ENCODE measurements around the gene FANCC.
"Not testable (repeated sequence)": the region's sequence is repeated elsewhere in the genome, so short reads cannot be mapped to it uniquely, and the experiment has no call there.

FANCC gene

GRCh38 chr9:95330720-95331404 is 13.4 kb upstream of the FANCC start:
- DNase-seq (ENCODE audit: low read depth in 2 of 3, low spot score in 2 of 3) = no peak

DNA sequence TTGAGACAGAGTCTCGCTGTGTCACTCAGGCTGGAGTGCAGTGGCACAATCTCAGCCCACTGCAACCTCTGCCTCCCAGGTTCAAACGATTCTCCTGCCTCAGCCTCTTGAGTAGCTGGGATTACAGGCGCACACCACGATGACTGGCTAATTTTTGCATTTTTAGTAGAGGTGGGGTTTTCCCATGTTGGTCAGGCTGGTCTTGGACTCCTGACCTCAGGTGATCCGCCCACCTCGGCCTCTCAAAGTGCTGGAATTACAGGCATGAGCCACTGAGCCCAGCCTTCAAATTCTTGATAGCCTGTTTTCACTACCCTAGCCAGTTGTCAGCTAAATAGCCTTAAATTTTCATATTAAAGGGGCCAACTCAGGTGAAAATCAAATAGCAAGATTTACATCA is 11.6 kb upstream of the FANCC start:
- DNase-seq (ENCODE audit: low read depth in 2 of 3, low spot score in 2 of 3) = not testable (repeated sequence)

DNA sequence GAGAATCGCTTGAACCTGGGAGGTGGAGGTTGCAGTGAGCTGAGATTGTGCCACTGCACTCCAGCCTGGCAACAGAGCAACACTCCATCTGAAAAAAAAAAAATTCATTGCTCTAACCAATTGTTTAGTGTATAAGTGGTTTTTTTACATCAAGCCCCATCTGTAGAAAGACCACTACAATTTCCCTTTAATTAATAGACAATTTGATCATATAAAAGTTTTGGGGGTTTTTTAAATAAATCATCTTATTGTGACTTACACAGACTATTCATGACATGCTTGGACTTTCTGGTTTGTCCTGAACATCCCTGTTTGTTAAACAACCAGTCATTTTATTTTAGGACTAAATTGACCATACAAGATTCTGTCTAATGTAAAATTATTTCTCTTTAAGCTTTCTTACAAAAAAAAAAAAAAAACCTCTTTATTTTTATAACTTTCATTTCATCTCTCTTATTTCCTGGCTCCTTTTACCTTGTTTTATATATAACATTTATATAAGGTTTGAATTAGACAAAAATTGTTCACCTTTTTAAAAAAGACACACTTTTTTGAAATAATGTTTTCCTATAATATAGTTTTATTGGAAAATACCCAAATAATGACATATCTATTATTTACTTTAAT is 9.8 kb upstream of the FANCC start:
- no peak for DNase-seq (ENCODE audit: low read depth in 2 of 3, low spot score in 2 of 3)

DNA sequence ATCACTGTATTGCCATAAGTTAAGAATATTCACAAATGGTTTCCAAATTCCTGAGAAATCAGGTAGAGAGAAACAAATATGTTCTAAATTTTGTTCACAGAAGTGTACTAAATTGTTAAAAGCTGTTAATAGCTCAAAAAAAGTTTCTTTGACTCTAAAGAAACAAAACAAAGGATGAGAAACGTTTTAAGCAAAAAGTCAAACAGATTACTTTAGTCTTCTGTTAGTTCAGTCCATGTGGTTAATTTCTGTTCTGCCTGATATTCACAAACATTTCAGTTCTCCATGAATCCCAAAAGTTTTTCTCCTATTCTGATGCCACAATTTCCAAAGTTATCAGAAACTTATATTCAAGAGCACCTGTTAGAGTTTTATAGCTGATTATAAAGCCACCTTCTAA is 7.7 kb upstream of the FANCC start:
- DNase-seq (ENCODE audit: low read depth in 2 of 3, low spot score in 2 of 3) = no peak

DNA sequence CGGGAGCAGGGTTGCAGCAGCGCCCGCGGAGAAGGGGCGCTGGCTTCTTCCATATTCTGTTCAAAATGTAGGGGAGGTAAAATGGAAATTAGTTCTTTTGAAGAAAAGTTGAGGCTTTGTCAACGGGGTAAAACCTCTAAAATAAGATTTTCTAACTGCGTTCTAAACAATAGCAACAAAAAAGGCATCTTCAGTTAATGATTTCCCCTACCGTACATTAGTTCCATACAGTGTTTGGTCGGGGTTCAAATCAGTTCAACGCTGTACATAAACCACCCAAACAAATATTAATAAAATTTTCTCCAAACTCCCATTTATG is 343 bp upstream of the FANCC start:
- no peak for DNase-seq (ENCODE audit: low read depth in 2 of 3, low spot score in 2 of 3)

DNA sequence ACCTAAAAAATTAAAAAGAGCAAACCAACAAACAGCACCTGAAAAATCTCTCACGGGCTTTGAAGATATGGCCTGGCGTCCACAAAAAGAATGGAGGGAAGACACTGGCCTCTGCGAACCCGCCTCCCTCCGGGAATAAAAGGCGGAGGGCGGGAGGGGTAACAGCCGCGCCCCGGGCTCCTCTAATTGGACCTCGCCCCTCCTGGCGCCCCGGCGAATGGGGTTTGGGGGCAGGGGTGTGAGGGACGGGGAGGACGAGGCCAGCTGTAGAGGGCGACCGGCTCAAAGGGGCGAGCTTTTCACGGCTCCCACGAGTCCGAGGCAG is 753 bp downstream of the FANCC start:
- no peak for DNase-seq (ENCODE audit: low read depth in 2 of 3, low spot score in 2 of 3)

GRCh38 chr9:95316274-95316673 is 1.2 kb downstream of the FANCC start:
- DNase-seq (ENCODE audit: low read depth in 2 of 3, low spot score in 2 of 3) = no peak

- no peak for DNase-seq (ENCODE audit: low read depth in 2 of 3, low spot score in 2 of 3)
Measured at GRCh38 chr9:95315108-95315746, 2.3 kb downstream of the FANCC start.

DNA sequence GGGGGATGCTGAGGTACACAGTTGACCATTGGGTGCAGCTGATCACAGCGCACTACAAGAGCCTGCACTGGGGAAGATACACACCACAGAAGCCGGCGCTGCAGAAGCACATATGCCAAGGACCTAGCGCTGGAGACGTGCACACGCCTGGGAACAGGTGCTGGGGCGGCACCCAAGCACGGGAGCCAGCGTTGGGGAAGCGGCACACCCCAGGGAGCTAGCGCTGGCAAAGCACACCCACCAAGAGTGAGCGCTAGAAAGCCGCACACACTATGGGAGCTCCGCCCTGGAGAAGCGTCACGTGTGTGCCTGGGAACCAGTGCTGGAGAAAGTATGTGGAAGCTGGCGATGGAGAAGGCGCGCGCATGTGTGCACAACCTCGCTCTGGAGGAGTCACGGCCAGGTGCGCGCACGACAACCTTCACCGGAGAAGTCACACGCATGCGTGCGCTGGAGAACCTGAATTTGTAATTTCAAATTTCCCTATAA is 4.5 kb downstream of the FANCC start:
- no peak for DNase-seq (ENCODE audit: low read depth in 2 of 3, low spot score in 2 of 3)

GRCh38 chr9:95311961-95312360 is 5.5 kb downstream of the FANCC start:
- DNase-seq (ENCODE audit: low read depth in 2 of 3, low spot score in 2 of 3) = no peak

GRCh38 chr9:95307538-95307937 is 10.0 kb downstream of the FANCC start:
- no peak for DNase-seq (ENCODE audit: low read depth in 2 of 3, low spot score in 2 of 3)

GRCh38 chr9:95306819-95307218 is 10.7 kb downstream of the FANCC start:
- DNase-seq (ENCODE audit: low read depth in 2 of 3, low spot score in 2 of 3) = no peak

DNA sequence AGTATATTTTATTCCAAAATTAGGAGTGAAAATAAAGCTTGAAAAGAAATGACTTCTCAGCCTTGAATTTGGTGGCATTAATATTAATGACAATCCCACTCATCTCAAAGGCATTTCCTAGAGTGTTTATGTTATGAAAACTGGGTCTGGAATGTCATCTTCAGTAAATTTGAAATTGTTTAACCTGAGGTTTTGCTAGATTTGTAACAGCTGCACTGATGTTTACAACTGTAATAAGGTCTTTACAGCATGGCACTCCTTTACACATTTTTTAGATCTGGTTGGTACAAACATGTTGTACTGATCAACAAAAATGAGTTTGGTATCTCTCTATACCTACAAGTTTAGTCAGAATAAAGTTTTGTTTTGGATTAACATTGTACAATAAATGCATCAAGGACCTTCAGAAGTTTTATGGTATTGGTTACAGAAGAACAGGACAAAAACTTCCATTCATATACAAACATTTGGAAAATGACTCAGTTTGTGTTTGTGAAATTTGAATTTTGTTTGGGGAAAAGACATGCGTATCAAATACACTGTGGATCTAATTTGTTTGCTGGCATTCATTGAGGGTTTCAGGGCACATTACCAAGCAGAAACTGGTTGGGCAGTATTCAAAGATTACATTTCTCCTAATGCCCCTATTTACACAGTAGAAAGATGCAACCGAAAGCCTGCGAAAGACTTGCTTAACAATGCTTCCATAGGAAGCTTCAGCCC is 11.6 kb downstream of the FANCC start:
- no peak for DNase-seq (ENCODE audit: low read depth in 2 of 3, low spot score in 2 of 3)

GRCh38 chr9:95302479-95302878 is 15.0 kb downstream of the FANCC start:
- DNase-seq (ENCODE audit: low read depth in 2 of 3, low spot score in 2 of 3) = no peak

- no peak for DNase-seq (ENCODE audit: low read depth in 2 of 3, low spot score in 2 of 3)
Measured at GRCh38 chr9:95297760-95298159, 19.7 kb downstream of the FANCC start.

GRCh38 chr9:95297316-95297715 is 20.2 kb downstream of the FANCC start:
- DNase-seq (ENCODE audit: low read depth in 2 of 3, low spot score in 2 of 3) = no peak

GRCh38 chr9:95296761-95297160 is 20.7 kb downstream of the FANCC start:
- DNase-seq (ENCODE audit: low read depth in 2 of 3, low spot score in 2 of 3) = no peak

DNA sequence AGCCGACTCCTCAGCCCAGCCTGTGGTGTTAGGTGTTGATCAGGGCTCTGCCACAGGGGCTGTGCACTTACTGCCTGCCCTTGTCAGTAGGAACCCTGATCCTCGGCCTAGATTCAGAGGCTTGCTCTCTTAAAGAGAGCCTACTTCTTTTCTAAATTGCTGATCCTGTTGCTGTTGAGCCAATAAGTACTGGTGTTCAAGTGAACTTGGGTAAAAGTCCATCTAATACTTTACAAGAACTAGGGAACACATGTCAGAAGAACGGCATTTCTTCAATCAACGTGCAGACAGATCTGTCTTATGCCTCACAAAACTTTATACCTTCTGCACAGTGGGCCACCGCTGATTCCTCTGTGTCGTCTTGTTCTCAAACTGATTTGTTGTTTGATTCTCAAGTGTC is 24.2 kb downstream of the FANCC start:
- DNase-seq (ENCODE audit: low read depth in 2 of 3, low spot score in 2 of 3) = not testable (repeated sequence)

DNA sequence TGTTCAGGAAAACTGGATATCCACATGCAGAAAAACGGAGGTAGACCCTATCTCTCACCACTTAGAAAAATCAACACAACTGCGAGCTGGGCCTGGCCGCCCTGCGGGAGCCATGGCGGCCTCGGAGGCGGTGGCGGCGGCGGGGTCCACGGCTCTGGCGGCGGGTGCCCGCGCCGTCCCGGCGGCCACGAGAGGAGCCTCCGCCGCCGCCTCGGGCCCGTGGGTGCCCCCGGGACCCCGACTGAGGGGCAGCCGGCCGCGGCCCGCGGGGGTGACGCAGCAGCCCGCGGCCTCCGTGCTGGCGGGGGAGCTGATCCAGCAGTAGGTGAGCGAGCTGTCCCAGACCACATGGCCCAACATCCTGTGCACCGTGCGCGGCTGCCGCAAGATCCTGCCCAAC is 25.3 kb downstream of the FANCC start:
- no peak for DNase-seq (ENCODE audit: low read depth in 2 of 3, low spot score in 2 of 3)

GRCh38 chr9:95286151-95286550 is 31.4 kb downstream of the FANCC start:
- no peak for DNase-seq (ENCODE audit: low read depth in 2 of 3, low spot score in 2 of 3)

DNA sequence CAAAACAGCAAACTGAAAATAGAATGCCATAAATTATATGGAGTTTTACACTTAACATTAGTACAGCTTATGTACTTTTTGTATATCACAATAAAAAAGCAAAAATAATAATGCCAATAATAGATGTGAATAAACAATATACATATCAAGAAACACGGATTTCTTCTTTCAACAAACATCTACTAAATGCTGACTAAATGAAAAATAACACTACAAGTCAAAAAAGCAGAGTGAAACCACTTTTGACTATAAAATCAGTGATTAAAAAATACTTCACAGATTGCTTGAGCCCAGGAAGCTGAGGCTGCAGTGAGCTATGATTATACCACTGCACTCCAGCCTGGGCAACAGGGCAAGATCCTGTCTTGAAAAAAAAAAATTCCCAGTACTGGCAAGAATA is 32.2 kb downstream of the FANCC start:
- no peak for DNase-seq (ENCODE audit: low read depth in 2 of 3, low spot score in 2 of 3)
